ENCODE data around the gene SLC6A9. TPM values are rescaled to one million over a fixed set of nuclear protein-coding genes. Genes with fewer than 3 reads are reported as not detected.

SLC6A9 gene
- total and polyA plus RNA-seq, 2 of the 8 experiments (the other 6 are each of a cell fraction or from before 2014, with no cell fraction given) = 20.2 to 24.2 TPM

- TF ChIP-seq EP300 (IDR thresholded peaks at IDR 0.05; ENCODE audit: borderline replicate concordance in 1 of 2, low read depth in 2 of 2, low read length in 2 of 2) = no peak
- TF ChIP-seq ATF3 (IDR thresholded peaks at IDR 0.05; ENCODE audit: insufficient read depth, low read depth, low read length) = no peak
- TF ChIP-seq TAF1 (IDR thresholded peaks at IDR 0.05; ENCODE audit: low read depth, low read length) = 0 out of 2 replicates have a peak, but pooled peaks have one; percentile 39
These were observed 78.4 kb downstream of the SLC6A9 start (continued) for GRCh38 chr1:43952731-43953346.

Data from H1 (cell line).